ENCODE measurements around the gene MOCS2.
A peak's percentile ranks its signal among the peaks of the same experiment; 100 is the strongest.

Gene MOCS2

GRCh38 chr5:53111139-53111538 is 1.6 kb upstream of the MOCS2 start:
- TF ChIP-seq CTCF (IDR thresholded peaks at IDR 0.05; ENCODE audit: extremely low read depth, missing control alignments), result no peak

GRCh38 chr5:53110156-53110555 is 599 bp upstream of the MOCS2 start:
- TF ChIP-seq CTCF (IDR thresholded peaks at IDR 0.05; ENCODE audit: extremely low read depth, missing control alignments), result no peak
- no peak for DNase-seq (ENCODE audit: low spot score)

More at GRCh38 chr5:53111139-53111538, 1.6 kb upstream of the MOCS2 start:
- DNase-seq (ENCODE audit: low spot score), result no peak

DNA sequence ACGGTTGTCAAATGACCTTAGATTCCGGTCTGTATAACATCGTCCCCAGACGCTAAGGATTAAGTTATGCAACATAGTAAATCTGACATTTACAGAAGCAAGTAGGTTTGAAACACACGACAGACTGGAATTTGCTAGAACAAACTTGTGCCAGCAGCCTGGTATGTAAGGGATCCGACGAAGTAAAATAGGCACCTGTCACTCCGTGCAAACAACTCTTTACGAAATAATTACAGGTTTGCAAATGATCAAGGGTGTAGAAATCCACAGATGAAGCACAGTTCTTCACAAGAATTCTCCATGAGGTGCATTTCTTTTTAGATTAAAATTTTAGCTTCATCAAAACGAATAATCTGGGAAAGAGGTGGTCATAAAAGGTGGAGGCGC is 508 bp downstream of the MOCS2 start:
- no peak for TF ChIP-seq CTCF (IDR thresholded peaks at IDR 0.05; ENCODE audit: extremely low read depth, missing control alignments)
- no peak for DNase-seq (ENCODE audit: low spot score)

GRCh38 chr5:53105611-53106300 is 3.8 kb downstream of the MOCS2 start:
- TF ChIP-seq CTCF (IDR thresholded peaks at IDR 0.05; ENCODE audit: extremely low read depth, missing control alignments), result no peak
- DNase-seq (ENCODE audit: low spot score), result no peak

GRCh38 chr5:53100606-53101005 is 9.0 kb downstream of the MOCS2 start:
- no peak for TF ChIP-seq CTCF (IDR thresholded peaks at IDR 0.05; ENCODE audit: extremely low read depth, missing control alignments)
- no peak for DNase-seq (ENCODE audit: low spot score)

GRCh38 chr5:53099546-53099945 is 10.0 kb downstream of the MOCS2 start:
- no peak for TF ChIP-seq CTCF (IDR thresholded peaks at IDR 0.05; ENCODE audit: extremely low read depth, missing control alignments)
- DNase-seq (ENCODE audit: low spot score), result no peak

GRCh38 chr5:53095931-53096525 is 13.5 kb downstream of the MOCS2 start:
- peak; percentile 58 for TF ChIP-seq CTCF (IDR thresholded peaks at IDR 0.05; ENCODE audit: extremely low read depth, missing control alignments)
- peak; percentile 38 for DNase-seq (ENCODE audit: low spot score)

Measured in GM20000 (cell line).